GM18867 (cell line): ENCODE data around the gene SMURF2.

Experiments used
- ATAC-seq: cut with Tn5 transposase; IDR thresholded peaks from one replicate; pipeline ENCODE4 v1.9.1; 2021; ENCODE audit warnings: mild to moderate bottlenecking, moderate library complexity; ENCODE audit not compliant: unreplicated experiment

The SMURF2 gene

DNA sequence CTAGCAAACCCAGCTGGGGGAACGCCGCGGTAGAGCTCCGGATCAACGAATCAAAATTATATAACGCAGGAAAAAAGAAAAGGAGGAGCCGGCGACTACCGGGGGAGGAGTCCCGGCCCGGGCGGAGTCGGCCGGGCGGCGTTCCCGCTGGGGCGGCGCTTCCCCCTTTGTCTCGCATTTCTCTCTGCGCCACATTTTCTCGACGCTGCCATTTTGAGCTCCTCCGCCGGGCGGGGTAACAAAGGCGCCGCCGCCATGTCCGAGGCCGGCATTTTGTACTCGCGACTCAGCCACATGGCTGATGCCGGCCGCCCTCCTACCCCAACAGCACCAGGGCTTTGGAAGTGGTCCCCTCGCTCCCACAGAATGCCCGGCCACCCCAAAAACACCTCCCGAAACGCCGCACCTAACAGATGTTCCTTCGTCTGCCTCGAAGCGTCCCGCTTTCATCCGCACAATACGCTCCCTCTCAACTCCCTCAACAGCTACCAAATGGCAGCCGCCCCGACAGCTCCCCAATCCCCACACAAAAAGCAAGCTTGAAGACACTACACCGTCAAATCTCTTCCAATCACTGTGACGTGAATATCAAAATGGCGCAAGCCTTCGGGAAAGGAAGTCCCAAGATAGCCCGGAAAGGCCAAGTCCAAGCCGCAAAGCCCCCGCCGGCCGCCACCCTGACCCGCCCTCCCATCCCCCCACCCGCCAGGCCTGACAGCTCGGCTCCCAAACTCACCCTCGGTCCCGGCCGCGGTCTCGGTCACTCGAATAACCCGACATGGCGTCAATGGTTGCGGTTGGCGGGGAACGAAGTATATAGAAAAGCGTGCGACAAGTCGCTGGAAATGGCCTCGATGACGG is 156.5 kb downstream of the SMURF2 start:
- ATAC-seq = no peak

DNA sequence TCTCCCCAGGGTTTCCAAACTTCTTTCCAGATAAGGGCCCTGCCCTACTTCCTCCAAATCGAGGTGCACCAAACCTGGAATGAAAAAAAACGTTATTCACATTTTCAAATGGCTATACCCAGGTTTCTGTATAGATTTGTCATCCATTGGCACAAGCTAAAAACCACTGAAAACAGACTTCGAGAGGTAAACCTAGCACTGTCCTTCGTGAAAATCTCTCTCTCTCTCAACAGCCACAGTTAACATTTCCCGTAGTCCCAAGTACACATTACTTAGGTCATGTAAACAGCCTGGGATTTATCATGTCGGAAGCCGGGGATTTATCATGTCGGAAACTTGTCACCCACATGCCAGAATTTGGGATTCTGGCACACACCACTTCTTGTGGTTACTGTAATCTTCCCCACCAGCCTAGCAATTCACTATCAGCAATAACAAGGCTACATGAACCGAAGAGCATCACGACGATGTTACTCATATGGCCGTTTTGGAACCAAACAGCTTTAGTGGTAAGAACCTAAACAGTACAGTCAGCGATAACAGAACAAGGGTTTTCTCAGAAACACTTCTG is 157.3 kb downstream of the SMURF2 start:
- ATAC-seq = no peak

DNA sequence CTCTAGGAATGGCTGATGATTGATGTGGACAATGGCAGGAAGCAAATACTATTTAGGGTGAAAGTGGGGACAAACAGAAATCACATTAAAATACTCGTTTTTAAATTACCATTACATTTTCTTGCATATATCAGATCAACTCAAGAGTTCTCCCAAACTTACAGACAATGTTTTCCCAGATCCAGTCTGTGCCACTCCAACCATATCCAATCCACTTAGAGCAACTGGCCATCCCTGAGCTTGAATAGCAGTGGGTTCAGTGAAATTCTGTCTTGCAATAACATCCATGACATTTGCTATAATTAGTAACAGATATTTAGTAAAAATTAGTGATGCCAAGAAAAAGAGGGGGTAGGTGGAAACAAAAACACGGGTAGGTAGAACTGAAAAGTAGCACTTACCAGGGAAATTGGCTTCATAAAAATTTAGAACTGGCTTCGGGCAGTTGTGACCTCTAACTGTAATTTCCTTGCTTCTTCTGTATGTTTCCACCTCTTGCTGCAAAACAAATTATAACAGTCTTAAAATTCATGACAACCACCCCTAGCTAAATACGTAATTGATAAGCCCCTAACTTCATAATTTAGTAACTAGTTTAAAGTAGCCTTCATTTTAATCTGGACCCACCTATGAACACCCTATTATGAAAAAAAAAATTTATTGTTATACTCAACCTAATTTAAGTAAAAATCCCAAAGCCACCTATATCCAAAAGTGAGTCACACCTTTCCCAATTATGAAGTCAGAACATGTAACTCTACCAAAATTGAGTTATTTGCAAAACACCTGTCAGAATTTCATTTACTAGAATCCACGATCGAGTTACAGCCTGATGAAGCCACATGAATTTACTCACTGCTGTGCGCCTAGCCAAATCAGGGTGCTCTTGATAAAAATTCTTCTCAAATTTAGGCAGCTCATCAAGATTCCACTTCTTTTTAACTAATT is 158.0 kb downstream of the SMURF2 start:
- no peak for ATAC-seq

DNA sequence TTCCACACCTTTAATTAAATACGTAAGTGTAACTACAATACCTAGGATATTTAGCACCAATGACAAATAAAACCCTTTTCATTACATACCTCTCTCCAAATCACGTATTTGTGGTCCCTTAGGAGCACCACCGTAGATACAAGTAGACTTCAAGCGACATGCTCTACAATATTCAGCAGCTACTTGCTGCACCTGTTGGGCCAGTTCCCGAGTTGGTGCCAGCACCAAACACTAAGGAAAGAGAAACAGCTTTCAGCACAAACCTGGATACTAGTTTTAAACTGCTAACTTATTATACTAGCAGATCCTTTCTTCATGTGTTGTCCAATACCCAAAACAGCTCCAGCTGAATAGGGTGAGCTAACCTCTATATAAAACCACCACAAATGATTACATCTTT is 158.8 kb downstream of the SMURF2 start:
- ATAC-seq = no peak

DNA sequence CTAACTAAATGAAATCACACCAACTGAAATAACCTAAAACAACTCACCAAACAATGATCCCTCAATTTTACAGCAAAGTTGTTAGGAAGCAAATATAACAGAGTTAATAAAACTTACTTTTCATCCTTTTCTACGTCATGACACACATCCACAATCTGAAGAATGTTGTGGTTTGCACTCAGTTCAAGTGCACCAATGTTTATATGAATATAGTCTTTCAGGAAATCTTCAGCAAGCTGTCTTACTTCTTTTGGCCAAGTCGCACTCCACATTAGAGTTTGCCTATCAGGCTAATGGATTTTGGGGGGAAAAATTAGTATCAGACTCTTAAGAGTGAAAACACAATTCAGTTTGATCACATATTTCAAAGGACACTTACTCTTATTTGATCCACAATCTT is 159.3 kb downstream of the SMURF2 start:
- no peak for ATAC-seq

DNA sequence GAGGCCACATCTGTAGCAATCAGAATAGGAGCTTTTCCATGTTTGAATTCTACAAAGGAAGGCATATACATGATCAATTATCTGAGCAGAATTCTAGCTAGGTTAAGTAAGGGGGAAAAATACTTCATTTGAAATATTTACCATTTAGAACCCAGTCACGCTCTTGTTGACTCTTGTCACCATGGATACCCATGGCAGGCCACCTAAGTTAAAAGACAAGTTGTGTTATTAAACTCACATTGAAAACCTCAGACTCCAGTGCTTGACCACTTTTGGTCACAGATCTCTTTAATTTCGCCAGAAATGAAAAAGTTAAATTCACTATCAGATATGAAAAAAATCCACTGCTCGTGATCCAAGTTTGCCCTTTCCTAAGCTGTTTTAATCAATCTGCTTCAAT is 160.1 kb downstream of the SMURF2 start:
- no peak for ATAC-seq

DNA sequence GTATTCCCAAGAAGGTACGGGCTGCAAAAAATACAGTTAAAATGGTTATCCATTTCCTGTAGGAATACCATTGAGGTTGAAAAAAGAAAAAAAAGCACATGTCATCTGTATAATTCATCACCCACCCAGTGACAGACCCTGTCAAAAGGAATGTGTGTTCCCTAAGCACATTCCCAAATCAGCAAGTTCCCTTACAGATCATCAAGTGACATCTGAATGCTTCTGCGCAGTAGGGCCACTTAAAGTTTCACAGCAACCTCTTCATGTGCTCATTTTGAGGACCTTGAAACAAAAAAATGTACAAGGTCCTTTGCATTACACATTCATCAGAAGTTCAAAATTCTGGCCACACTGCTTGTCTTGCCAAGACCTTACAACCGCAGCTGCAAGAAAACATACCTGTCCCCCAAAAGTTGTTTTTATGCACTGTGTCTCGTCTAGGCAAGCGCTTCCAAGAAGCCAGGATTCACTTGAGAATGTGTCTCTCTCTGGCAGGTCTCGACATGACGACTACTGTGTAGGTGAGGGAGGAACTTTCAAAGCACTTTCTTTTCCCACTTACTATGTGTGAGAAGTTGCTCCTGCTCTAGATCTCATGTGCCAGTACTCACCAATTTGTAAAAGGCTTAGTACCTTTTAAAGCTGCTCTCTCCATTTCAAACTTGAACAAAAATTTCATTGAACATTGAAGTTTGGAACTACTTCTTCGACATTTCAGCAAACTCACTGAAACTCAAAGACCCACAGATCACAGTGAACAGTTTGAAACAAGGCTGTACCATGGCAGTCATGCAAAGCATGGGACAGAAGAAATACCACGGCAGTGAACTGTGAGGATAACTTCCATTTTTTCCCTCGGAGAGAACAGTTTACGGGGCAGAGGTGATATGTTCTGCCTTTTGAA is 161.0 kb downstream of the SMURF2 start:
- ATAC-seq = no peak

DNA sequence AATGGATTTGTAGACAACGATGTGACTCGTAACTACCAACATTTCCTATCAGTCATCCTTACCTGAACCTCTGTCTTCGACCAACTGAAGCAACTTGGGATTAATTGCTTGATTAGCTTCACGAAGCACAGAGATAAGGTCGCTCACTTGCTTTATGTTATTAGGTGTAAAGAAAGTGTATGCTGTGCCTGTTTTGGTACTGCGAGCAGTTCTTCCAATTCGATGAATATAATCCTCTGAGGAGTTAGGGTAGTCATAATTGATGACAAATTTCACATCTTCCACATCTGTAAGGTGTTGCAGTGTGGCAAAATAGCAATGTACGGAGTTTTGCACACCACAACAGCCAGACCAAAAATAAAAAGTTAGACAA is 161.6 kb downstream of the SMURF2 start:
- ATAC-seq = no peak

DNA sequence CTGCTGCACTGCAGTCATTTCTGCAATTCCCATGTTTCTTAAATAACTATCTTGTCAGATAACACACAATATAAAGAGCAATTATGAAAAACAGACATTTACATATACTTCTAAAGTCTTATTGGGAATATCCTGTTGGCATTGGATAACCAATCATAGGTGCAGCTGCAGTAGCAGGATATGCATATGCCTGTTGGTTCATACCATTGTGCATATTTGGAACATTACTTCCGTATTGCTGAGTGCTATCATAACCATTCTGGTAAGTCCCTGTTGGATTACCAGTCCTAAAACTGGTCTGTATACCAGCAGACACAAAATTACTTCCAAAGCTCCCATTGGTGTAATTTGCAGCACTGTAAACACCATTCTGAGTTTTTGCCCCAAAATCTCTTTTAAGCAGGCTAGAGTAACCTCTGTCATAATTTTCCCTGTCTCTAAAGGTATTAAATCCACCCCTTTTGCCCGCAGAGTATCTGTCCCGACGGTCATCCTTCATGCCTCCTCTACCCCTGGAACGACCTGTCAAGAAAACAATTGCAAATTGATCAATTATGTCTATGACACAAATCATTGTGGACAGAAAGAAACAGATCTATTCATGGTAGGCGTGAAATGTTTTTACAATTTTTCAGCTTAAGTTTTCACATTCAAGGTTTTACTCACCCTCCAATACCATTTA is 162.2 kb downstream of the SMURF2 start:
- ATAC-seq = no peak

DNA sequence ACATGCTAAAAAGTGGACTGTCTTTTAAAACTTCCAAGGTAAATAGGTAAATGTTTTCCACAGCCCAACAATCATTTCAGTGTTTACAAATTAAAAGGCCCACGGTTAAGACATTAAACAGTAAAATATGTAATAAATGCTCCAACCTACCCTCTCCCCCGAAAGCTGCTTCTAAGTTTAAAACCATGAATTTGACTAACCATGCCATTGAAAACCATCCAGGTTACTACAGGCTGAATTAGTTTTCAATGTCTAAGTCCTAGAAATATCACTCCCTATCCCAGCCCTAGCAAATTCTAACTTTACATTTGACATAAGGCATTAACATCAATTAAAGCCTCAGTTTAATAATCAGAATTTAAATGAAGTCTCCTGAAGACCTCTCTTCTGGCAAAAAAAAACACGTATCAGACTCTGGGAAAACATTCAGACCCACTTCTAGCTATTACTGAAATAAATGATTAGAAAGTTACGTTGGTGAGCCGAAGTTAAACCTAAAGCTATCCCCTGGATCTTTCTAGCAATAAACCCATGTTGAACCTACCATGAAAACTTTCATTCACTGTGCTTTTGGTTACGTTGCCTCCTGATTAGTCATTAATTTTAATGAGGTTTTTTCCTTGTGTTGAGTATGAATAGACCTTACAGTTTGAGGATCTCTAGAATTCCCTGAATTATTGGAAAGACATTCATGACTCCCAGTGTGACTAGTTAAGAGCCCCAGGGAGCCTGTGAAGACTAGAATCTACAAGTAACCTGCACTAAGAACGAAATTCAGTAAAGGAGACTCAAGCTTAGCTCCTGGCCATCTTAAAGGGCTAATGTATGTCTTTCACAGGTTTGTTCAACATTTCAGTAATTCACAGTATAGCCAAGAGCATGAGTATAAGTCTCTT is 163.6 kb downstream of the SMURF2 start:
- ATAC-seq = no peak

DNA sequence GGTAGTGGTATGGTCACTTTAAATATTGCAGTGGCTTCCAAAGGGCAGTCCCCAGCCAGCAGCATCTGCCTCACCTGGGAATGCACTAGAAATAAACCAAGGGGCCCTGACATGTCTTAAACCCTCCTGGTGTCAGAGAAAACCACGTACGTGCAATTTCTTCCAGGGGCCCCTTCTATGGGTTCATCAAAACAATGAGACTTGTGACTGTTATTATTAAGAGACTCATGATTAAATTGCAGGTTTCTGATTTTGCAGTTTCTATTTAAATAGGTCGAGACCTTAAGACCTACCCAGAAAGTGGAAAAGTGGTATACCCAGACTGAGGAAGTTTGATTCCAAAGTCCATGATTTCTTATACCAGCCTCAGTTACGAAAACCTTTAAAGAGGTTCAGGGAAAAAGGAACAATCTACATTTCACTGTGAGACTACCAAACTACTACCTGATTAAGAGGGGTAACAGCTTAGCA is 164.5 kb downstream of the SMURF2 start:
- ATAC-seq = no peak

DNA sequence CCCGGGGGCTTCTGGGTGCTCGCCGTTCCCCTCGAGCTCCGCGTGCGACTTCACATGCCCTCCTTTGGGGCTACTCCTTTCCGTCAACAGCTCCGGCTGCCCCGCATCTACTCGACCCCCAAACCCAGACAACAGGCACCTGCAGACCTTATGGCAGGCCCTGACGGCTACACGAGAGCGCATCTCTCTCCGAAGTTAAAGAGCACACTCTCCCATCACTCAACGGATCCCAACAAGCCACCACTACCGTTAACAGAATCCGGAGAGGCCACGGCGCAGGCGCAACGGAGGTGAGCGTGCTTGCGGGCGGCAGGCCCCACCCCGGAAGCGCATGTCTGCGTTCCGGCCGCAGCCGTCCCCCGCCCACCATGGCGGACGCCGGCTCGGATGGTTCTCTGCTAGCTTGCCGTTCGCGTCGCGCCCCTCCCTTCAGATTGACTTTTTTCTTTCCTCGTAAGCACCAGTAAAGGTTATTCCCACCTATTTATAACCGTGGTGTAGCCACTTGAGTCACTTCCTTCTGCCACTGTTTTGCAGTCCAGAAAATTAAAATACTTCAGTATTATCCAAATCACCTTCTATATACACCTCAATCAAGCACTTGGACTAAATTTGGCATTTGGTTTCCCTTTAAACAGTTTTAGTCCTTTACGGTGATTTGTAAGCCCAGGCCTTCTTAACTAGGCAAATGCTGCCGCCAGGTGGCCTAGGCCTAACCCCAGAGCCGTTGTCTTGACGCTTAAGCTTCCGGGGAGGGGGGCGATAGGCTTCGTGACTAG is 165.1 kb downstream of the SMURF2 start, which contains the start of gene POLG2:
POLG2 (minus strand) TSS at position 269 of the 779 bp plus-strand sequence; CDS start at position 183, 86 bp downstream.
- ATAC-seq = peak; percentile 85

DNA sequence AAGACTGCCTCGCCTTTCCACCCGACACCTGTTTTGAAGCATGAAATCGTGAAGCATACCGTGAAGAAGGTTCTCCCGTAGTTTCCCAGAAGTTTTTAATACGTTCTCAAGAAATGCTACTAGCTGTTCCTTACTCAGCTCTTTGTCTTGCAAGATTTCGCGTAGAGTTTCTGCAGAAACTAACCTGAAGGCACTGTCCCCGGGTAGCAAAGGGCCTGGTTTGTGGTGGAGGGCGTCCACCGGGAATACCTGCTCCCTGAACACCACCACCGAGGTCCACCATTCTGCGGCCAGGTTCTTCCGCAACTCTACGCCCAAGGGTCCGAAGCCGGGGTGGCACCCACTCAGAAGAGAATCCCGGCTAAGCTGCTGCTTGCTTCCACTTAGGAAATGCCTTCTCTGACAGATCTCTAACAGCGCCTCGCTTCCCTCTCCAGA is 165.7 kb downstream of the SMURF2 start:
- ATAC-seq = no peak
